Measurements from ENCODE around the gene SLIT1.

SLIT1 gene

GRCh38 chr10:97138846-97139245 is 46.9 kb downstream of the SLIT1 start:
- DNase-seq (ENCODE audit: low read depth), result no peak

- DNase-seq (ENCODE audit: low read depth), result no peak
Measured at GRCh38 chr10:97138174-97138573, 47.6 kb downstream of the SLIT1 start.

- no peak for DNase-seq (ENCODE audit: low read depth)
Measured at GRCh38 chr10:97136756-97137155, 49.0 kb downstream of the SLIT1 start.

GRCh38 chr10:97135464-97135863 is 50.3 kb downstream of the SLIT1 start:
- DNase-seq (ENCODE audit: low read depth), result no peak

- no peak for DNase-seq (ENCODE audit: low read depth)
Measured at GRCh38 chr10:97134983-97135382, 50.8 kb downstream of the SLIT1 start.

GRCh38 chr10:97134110-97134509 is 51.6 kb downstream of the SLIT1 start:
- no peak for DNase-seq (ENCODE audit: low read depth)

- no peak for DNase-seq (ENCODE audit: low read depth)
Measured at GRCh38 chr10:97132273-97132672, 53.5 kb downstream of the SLIT1 start.

- DNase-seq (ENCODE audit: low read depth), result no peak
Measured at GRCh38 chr10:97131666-97132065, 54.1 kb downstream of the SLIT1 start.

GRCh38 chr10:97131181-97131628 is 54.6 kb downstream of the SLIT1 start:
- no peak for DNase-seq (ENCODE audit: low read depth)

- no peak for DNase-seq (ENCODE audit: low read depth)
Measured at GRCh38 chr10:97129666-97130065, 56.1 kb downstream of the SLIT1 start.

- DNase-seq (ENCODE audit: low read depth), result no peak
Measured at GRCh38 chr10:97128516-97129154, 57.1 kb downstream of the SLIT1 start.

GRCh38 chr10:97128039-97128492 is 57.7 kb downstream of the SLIT1 start:
- DNase-seq (ENCODE audit: low read depth), result no peak

- DNase-seq (ENCODE audit: low read depth), result no peak
Measured at GRCh38 chr10:97127509-97127908, 58.2 kb downstream of the SLIT1 start.

GRCh38 chr10:97124211-97124610 is 61.5 kb downstream of the SLIT1 start:
- DNase-seq (ENCODE audit: low read depth), result no peak

GRCh38 chr10:97123765-97124164 is 62.0 kb downstream of the SLIT1 start:
- no peak for DNase-seq (ENCODE audit: low read depth)

- DNase-seq (ENCODE audit: low read depth), result no peak
Measured at GRCh38 chr10:97121041-97121440, 64.7 kb downstream of the SLIT1 start.

- DNase-seq (ENCODE audit: low read depth), result no peak
Measured at GRCh38 chr10:97120370-97120769, 65.4 kb downstream of the SLIT1 start.

GRCh38 chr10:97119058-97119745 is 66.6 kb downstream of the SLIT1 start:
- no peak for DNase-seq (ENCODE audit: low read depth)

GRCh38 chr10:97117372-97117771 is 68.4 kb downstream of the SLIT1 start:
- no peak for DNase-seq (ENCODE audit: low read depth)

- no peak for DNase-seq (ENCODE audit: low read depth)
Measured at GRCh38 chr10:97116462-97117162, 69.1 kb downstream of the SLIT1 start.

- no peak for DNase-seq (ENCODE audit: low read depth)
Measured at GRCh38 chr10:97115846-97116245, 69.9 kb downstream of the SLIT1 start.

GRCh38 chr10:97111615-97112014 is 74.1 kb downstream of the SLIT1 start:
- no peak for DNase-seq (ENCODE audit: low read depth)

GRCh38 chr10:97109547-97109946 is 76.2 kb downstream of the SLIT1 start:
- DNase-seq (ENCODE audit: low read depth), result no peak
